ENCODE measurements around the gene PPP3CA. TPM values are rescaled to one million over a fixed set of nuclear protein-coding genes. Genes with fewer than 3 reads are reported as not detected.

The PPP3CA gene
- total and polyA plus RNA-seq, 2 of the 13 experiments (the other 11 are each of a cell fraction or from before 2014, with no cell fraction given), result 4.8 to 13.2 TPM

DNA sequence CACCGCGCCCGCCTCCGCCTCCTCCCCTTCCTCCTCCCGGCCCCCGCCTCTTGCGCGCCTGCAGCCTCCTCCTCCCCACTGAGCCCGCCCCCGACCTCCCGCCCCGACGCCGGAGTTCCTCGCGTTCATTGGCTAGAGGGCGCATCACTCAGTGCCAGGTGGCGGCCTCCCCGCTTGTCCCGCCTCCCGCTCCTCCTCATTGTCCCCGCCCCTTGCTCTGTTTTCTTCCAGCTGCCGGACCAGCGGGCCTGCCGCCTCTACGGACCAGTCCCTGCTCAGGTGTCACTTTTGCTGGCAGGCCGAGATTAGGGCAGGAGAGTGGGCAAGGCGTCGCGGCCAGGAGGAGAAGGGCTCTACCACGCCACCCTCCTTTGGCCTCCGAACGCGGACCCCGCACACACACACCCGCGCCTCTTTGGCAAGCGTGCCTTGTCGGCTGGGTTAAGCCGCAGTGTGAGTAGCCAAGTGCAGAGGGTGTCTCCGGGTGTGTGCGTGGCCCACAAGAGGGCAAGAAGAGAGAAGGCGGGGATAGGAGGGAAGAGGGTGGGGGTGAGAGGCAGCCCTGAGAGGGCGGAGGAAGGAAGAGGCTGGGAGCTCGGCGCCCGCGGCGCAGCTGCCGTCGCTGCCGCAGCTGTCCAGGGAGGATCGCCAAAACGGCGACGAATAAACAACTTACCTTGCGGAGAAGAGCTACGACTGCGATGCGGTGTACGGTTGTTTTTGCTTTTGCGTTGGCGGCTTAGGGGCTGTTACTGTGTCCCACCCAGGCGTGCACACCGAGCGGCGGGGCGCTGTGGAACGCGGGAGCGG is 436 bp upstream of the PPP3CA start (continued):
- TF ChIP-seq E2F1 (CRISPR knock-in tag; IDR thresholded peaks at IDR 0.05) (peak; percentile 50; the same call in 1 of the 2 replicates), IRF1 (CRISPR knock-in tag; IDR thresholded peaks at IDR 0.05; ENCODE audit: low read depth) (no peak), MTA1 (CRISPR knock-in tag; IDR thresholded peaks at IDR 0.05; ENCODE audit: borderline replicate concordance) (peak; percentile 34; the same call in 1 of the 2 replicates), PHF21A (CRISPR knock-in tag; IDR thresholded peaks at IDR 0.05) (peak; percentile 38; the same call in 1 of the 2 replicates), ZNF264 (CRISPR knock-in tag; IDR thresholded peaks at IDR 0.05) (no peak), RBFOX2 (IDR thresholded peaks at IDR 0.05; ENCODE audit: low read depth, low read length) (peak; percentile 70), TAF1 (CRISPR knock-in tag; IDR thresholded peaks at IDR 0.05) (peak; percentile 80), ZNF713 (CRISPR knock-in tag; IDR thresholded peaks at IDR 0.05) (peak; percentile 61; the same call in 1 of the 2 replicates), HNF4G (IDR thresholded peaks at IDR 0.05; ENCODE audit: borderline replicate concordance, low read depth, low read length) (no peak), HNF4G (CRISPR knock-in tag; IDR thresholded peaks at IDR 0.05; ENCODE audit: borderline replicate concordance, low read depth) (0 out of 2 replicates have a peak, but pooled peaks have one; percentile 33), GATA4 (IDR thresholded peaks at IDR 0.05; ENCODE audit: borderline replicate concordance, low read depth) (peak; percentile 43; the same call in 1 of the 2 replicates), ZNF546 (CRISPR knock-in tag; conservative IDR thresholded peaks at IDR 0.05) (no peak), ZNF574 (CRISPR knock-in tag; IDR thresholded peaks at IDR 0.05) (peak; percentile 13; the same call in 1 of the 2 replicates), TEF (CRISPR knock-in tag; IDR thresholded peaks at IDR 0.05) (no peak), SOX5 (CRISPR knock-in tag; IDR thresholded peaks at IDR 0.05; ENCODE audit: borderline replicate concordance) (peak; percentile 45; the same call in 1 of the 2 replicates), PLRG1 (conservative IDR thresholded peaks at IDR 0.05) (no peak), SALL1 (CRISPR knock-in tag; IDR thresholded peaks at IDR 0.05) (peak; percentile 56), ZNF75D (CRISPR knock-in tag; IDR thresholded peaks at IDR 0.05; ENCODE audit: borderline replicate concordance) (no peak), ZFAT (CRISPR knock-in tag; conservative IDR thresholded peaks at IDR 0.05) (no peak)
- TF ChIP-seq, protein P1, sequence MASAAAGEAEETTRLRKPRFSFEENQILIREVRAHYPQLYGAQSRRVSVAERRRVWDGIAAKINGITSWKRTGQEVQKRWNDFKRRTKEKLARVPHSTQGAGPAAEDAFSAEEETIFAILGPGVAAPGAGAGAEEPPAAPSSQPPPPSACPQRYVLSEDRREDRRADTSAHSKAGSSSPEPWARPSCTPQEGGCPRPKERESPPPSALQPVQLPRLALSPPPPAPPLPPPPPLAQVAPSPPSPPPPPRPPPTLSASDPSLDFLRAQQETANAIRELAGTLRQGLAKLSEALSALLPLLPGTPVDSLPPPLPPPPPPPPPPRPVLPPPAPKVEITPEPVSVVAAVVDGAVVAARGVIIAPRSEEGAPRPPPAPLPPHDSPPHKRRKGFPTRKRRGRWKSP (CRISPR knock-in tag; IDR thresholded peaks at IDR 0.05), result peak; percentile 48; the same call in 1 of the 2 replicates
- TF ChIP-seq, protein P2, sequence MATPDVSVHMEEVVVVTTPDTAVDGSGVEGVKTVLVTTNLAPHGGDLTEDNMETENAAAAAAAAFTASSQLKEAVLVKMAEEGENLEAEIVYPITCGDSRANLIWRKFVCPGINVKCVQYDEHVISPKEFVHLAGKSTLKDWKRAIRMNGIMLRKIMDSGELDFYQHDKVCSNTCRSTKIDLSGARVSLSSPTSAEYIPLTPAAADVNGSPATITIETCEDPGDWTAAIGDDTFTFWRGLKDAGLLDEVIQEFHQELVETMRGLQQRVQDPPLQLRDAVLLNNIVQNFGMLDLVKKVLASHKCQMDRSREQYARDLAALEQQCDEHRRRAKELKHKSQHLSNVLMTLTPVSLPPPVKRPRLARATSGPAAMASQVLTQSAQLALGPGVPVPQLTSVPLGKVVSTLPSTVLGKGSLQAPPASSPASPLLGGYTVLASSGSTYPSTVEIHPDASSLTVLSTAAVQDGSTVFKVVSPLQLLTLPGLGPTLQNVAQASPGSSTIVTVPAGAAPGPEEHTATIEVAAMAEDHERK (CRISPR knock-in tag; IDR thresholded peaks at IDR 0.05; ENCODE audit: low read depth), result no peak
